ENCODE results near the gene NHSL1.
"Not testable (repeated sequence)": the region's sequence is repeated elsewhere in the genome, so short reads cannot be mapped to it uniquely, and the experiment has no call there.

NHSL1 gene

GRCh38 chr6:138425256-138425655, 74.0 kb downstream of the NHSL1 start:
- not testable (repeated sequence) for DNase-seq (ENCODE audit: low read depth, low spot score)

- DNase-seq (ENCODE audit: low read depth, low spot score), result no peak
These were observed 75.0 kb downstream of the NHSL1 start for GRCh38 chr6:138424004-138424904.

GRCh38 chr6:138422861-138423260, 76.4 kb downstream of the NHSL1 start:
- DNase-seq (ENCODE audit: low read depth, low spot score), result no peak

- no peak for DNase-seq (ENCODE audit: low read depth, low spot score)
These were observed 77.7 kb downstream of the NHSL1 start for GRCh38 chr6:138421608-138422007.

- DNase-seq (ENCODE audit: low read depth, low spot score), result no peak
These were observed 78.2 kb downstream of the NHSL1 start for GRCh38 chr6:138421089-138421488.

DNA sequence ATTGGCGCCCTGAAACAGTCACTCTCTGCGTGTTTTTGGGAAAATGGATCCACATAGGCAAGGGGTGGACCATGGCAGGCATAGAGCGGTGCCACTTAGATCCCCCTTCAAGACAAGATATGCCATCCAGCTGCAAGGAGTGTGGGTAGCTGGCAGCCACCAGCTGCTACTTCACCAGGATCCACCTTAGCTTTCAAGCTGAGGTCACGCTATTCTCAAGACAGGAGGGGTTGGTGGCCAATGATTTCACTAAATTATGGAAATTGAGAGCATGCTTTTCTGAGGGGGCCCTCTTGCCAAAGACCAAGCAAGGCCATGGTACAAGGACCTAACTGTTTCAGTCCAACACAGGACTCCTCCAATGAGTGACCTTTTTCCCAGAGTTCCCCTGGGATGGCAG, 78.9 kb downstream of the NHSL1 start:
- DNase-seq (ENCODE audit: low read depth, low spot score), result no peak

DNA sequence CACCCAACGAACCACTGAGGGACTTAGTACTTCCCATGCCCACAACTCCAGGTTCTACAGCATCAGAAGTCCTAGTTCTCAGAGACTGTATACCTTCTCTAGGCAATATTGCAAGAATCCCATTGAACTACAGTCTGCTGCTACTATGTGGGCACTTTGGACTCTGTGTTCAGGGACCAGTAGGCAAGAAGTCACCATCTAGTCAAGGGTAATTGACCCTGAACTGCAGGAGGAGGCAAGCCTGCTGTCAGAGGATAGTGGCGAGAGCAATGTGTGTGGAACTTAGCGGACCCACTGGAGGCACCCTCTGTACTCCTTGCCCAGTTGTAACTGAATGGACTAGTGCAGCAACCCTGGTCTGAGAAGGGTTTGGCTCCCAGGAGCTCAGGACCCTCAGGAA, 79.5 kb downstream of the NHSL1 start:
- DNase-seq (ENCODE audit: low read depth, low spot score), result no peak

GRCh38 chr6:138418118-138418742, 81.1 kb downstream of the NHSL1 start:
- no peak for DNase-seq (ENCODE audit: low read depth, low spot score)

DNA sequence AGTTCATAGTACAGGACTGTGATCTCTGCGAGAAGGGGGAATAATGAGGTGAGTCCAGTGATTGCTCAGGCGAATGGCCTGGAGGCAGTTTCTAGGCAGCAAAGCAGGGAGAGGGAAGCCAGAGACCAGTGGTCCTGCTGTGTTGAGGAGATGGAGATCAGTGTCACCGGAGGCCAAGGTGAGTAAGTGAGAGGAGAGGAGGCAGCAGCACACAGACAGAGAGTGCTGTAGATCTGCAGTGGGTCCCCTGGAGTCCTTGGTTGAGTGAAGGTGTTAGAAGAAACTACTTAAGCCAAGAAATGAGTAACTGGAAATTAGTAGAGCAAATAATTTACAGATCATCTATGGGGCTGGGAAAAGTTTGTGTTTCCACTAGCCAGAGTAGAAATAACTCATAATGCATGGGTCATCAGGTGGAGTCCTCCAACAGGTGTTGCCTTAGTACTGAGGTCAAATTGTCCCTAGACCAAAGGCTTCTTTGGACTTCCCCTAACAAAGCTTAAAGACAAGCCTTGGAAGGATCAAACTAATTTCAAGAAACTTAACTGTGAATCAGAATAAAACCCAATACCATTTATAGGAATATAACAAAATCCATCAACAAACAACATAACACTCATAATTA, 81.7 kb downstream of the NHSL1 start:
- no peak for DNase-seq (ENCODE audit: low read depth, low spot score)

- no peak for DNase-seq (ENCODE audit: low read depth, low spot score)
These were observed 83.1 kb downstream of the NHSL1 start for GRCh38 chr6:138416206-138416605.

- no peak for DNase-seq (ENCODE audit: low read depth, low spot score)
These were observed 84.2 kb downstream of the NHSL1 start for GRCh38 chr6:138415125-138415524.

- no peak for DNase-seq (ENCODE audit: low read depth, low spot score)
These were observed 88.1 kb downstream of the NHSL1 start for GRCh38 chr6:138410972-138411880.

DNA sequence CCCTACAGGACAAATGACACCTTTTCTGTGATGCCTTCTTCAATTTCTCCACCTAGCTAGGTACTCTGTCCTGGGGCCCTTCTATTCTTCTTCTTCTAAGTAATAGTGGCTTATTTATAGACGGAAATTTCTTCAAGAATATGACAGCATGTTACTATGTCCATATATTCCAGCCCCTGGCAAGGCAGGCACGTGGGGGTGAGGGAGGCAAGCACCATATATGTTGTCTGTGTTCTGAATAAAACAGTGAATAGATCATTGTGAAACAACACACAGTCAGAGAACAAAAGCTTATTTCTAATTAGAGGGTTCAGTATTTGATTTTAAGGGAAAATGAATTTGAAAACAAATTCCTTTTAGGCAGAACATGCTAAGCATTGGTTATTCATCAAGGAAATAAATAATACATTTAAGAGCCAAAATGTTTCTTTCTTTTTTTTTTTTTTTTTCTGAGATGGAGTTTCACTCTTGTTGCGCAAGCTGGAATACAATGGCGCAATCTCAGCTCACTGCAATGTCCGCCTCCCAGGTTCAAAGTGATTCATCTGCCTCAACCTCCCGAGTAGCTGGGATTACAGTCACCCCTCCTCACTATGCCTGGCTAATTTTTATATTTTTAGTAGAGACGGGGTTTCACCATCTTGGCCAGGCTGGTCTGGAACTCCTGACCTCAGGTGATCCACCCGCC, 89.1 kb downstream of the NHSL1 start:
- no peak for DNase-seq (ENCODE audit: low read depth, low spot score)

GRCh38 chr6:138406443-138406842, 92.9 kb downstream of the NHSL1 start:
- DNase-seq (ENCODE audit: low read depth, low spot score), result no peak

DNA sequence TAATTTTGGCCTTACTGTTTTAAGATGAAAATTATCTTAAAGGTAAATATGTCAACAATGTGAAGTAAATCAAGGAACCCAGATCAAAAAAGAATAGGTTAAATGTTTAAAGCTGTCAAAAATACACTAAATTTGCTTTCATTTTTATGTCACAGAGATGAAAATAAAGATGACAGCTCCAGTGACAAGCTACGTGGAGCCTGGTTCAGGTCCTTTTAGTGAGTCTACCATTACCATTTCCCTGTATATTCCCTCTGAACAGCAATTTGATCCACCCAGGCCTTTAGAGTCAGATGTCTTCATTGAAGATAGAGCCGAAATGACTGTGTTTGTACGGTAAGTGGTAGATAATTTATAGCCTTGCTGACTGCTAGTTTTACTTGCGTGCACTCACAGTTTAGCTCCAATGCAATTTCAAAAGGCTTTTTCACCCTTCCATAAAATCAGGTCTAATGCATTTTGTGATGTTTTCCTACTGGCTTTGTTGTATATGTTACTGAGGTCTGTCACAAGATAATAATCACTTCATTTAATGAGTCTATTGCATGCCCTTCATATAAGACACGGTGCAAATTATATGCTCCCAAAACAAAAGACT, 93.4 kb downstream of the NHSL1 start:
- DNase-seq (ENCODE audit: low read depth, low spot score), result no peak

- DNase-seq (ENCODE audit: low read depth, low spot score), result no peak
These were observed 94.5 kb downstream of the NHSL1 start for GRCh38 chr6:138404666-138405337.

DNA sequence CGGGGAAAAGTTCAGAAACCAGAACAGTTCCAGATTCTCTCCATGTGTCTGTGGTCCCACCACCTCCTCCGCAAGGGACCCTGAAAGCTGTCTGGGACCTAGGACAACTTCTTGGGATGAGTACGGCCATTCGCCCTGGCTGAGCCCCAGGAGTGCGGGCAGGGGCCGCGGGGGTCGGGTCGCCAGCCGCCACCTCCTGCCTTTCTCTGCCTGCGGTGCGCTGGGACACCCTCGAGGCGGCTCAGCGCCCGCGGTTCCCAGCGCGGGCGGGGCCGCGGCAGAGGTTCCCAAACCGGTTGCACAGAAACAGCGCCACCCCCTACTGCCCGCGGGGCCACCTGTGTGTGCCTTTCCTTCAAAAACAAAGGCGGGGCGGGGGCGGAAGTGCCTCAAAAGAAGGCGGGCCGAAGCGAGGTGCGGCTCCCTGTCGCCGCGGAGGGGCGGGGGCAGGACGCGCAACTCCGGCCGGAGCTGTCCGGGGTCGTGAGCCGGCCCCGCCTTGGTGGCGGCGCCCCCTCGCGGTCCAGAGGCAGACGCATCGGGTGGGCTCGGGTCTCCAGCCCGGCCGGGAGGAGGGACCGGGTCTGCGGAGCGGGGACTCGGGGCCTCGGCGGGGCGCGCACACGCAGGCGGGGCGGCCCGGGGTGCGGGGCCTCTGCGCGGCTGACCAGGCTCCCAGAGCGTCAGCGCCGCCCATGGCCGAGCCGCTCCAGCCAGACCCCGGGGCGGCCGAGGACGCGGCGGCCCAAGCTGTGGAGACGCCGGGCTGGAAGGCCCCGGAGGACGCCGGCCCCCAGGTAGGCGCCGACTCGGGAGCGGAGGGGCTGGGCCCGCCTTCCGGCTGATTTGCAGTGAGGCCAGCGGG, 95.3 kb downstream of the NHSL1 start, which contains the start of gene HEBP2:
Gene HEBP2, plus strand, starts transcription at position 423 of the 865 bp plus-strand sequence. Its CDS starts 273 bp downstream, at position 696.
- no peak for DNase-seq (ENCODE audit: low read depth, low spot score)

DNA sequence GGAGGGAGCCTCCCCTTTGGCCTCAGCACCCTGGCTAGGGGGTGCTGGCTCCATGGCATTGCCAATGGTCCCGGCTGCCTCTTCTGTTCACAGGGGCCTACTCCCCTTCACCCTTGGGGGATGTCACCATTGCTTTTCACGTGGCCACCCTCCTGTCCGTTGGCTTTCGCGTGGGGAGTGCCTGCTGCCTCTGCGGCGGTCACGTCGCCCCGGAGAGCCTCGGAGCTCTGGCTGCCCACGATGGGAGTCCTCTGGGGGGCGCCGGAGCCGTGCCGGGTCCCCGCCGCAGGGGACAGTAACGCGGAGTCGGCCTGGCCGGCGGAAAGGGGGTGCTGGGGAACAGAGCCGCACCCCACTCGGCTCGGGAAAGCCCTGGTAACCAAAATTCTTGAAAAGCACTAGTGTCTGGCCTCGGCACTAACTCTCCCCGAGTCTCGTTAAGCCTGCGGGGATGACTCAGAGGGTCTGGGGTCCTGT, 95.9 kb downstream of the NHSL1 start:
- DNase-seq (ENCODE audit: low read depth, low spot score), result no peak

DNA sequence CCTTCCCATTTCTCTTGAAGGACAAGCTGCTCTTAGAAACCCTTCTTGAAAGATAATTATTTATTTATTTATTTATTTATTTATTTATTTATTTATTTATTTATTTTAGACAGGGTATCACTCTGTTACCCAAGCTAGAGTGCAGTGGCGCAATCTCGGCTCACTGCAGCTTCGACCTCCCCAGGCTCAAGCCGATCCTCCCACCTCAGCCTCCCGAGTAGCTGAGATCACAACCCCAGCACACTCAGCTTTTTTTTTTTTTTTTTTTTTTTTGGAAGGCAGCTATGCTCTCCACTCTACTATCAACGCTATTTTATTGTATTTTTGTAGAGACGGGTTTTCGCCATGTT, 96.5 kb downstream of the NHSL1 start:
- no peak for DNase-seq (ENCODE audit: low read depth, low spot score)

Data from brain pericyte (primary cell).